Smooth muscle cell (in vitro differentiated cells): Measurements from ENCODE around the gene GTF2H2C. TPM values are rescaled to one million over a fixed set of nuclear protein-coding genes. Genes with fewer than 3 reads are reported as not detected.
"Not testable (repeated sequence)": the region's sequence is repeated elsewhere in the genome, so short reads cannot be mapped to it uniquely, and the experiment has no call there.

Experiments
- DNase-seq: peaks from one replicate; lab custom pipeline; 2025; ENCODE audit not compliant: unreplicated experiment; lab: John Stamatoyannopoulos, UW
- H2AFZ ChIP-seq: fragments of 200-600 bp; sonication (generic); 2 replicates; pipeline ENCODE4 v1.6.0; 2016; ENCODE audit warnings: antibody characterized with exemption, low read depth, mild to moderate bottlenecking
- H3F3A ChIP-seq: fragments of 200-600 bp; sonication (generic); 2 replicates; pipeline ENCODE4 v1.6.0; 2017; ENCODE audit warnings: antibody characterized with exemption, low read depth
- H3K27ac ChIP-seq: fragments of 200-600 bp; sonication (generic); 2 replicates; pipeline ENCODE4 v1.5.1; 2016; ENCODE audit warnings: low read depth, mild to moderate bottlenecking
- H3K27me3 ChIP-seq: fragments of 200-600 bp; sonication (generic); 2 replicates; pipeline ENCODE4 v1.6.1; 2016; ENCODE audit warnings: low read depth, mild to moderate bottlenecking
- H3K36me3 ChIP-seq: fragments of 200-600 bp; sonication (generic); 2 replicates; pipeline ENCODE4 v1.5.1; 2016; ENCODE audit warnings: low read depth
- H3K4me1 ChIP-seq: fragments of 200-600 bp; sonication (generic); 2 replicates; pipeline ENCODE4 v1.5.1; 2016; ENCODE audit warnings: low read depth
- H3K4me2 ChIP-seq: fragments of 200-600 bp; sonication (generic); 2 replicates; pipeline ENCODE4 v1.6.0; 2016; ENCODE audit warnings: mild to moderate bottlenecking
- H3K4me3 ChIP-seq: fragments of 200-600 bp; sonication (generic); 2 replicates; pipeline ENCODE4 v1.5.1; 2016; ENCODE audit warnings: mild to moderate bottlenecking
- H3K79me2 ChIP-seq: fragments of 200-600 bp; sonication (generic); 2 replicates; pipeline ENCODE4 v1.6.0; 2016; ENCODE audit warnings: low read depth, mild to moderate bottlenecking
- H3K9ac ChIP-seq: fragments of 200-600 bp; sonication (generic); 2 replicates; pipeline ENCODE4 v1.6.0; 2016; ENCODE audit warnings: low read depth
- H3K9me3 ChIP-seq: fragments of 200-600 bp; sonication (generic); replicated peaks from 2 replicates; pipeline ENCODE4 v1.5.1; 2016; ENCODE audit warnings: low read depth
- H4K20me1 ChIP-seq: fragments of 200-600 bp; sonication (generic); 2 replicates; pipeline ENCODE4 v1.6.0; 2016; ENCODE audit warnings: low read depth
- WGBS: methylation state at CpG from one replicate; pipeline ENCODE4 v1.1.7; 2016; ENCODE audit warnings: low lambda C conversion rate; 5-methylcytosine and 5-hydroxymethylcytosine counted together
- polyA plus RNA-seq: library from polyadenylated mRNA; unstranded; fragments of >200 nt; fragmentation: Nextera tagmentation; extraction: Ambion mirVana; gene quantifications from 2 replicates; pipeline ENCODE4 v1.2.1, GENCODE V29; 2016
- total RNA-seq: library from RNA; depleted of rRNA; stranded (reverse); fragments of >200 nt; gene quantifications from 2 replicates; pipeline ENCODE4 v1.2.3, GENCODE V29; 2014

The GTF2H2C gene
- total and polyA plus RNA-seq, 2 experiments from 2014 or later = 21.9 to 34.5 TPM

DNA sequence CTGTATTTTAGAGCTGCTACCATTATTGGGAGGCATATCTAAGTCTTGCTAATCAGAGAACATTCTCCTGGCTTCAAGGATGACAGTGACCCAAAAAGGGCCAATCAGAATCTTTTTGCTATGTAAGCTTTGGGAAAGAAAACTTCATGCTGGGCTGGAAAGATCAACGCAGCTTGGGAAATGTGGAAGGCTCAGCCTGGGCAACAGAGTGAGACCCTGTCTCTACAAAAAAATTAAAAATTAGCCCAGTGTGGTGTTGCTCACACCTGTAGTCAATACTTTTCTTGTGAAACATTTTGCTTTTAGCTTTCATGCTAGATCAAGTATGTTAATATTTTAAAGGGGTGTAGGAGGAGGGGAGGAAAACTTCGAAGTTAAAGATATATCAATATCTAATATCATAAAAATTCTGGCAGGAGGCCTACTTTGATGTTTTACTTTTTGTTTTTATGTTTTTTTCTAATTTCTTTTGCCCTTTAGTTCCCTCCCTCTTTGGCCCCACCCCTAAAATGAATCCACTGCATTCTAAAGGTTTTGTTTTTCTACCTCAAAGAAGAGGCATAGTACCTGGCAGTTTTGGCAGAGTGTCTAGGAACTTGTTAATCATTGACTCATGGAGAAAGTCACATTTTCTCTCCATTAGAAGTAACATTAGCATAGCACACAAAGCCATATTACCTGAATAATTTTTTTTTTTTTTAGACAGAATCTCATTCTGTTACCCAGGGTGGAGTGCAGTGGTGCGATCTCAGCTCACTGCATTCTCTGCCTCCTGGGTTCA, 17.0 kb upstream of the GTF2H2C start:
- H2AFZ ChIP-seq, H3K27me3 ChIP-seq, H3F3A ChIP-seq, H3K9me3 ChIP-seq, H3K36me3 ChIP-seq, DNase-seq, H4K20me1 ChIP-seq, H3K79me2 ChIP-seq, H3K9ac ChIP-seq, H3K4me3 ChIP-seq, H3K4me2 ChIP-seq, H3K4me1 ChIP-seq, H3K27ac ChIP-seq: not testable (repeated sequence)
- no CpG with 5 or more reads among the region's 3 CpGs for WGBS

DNA sequence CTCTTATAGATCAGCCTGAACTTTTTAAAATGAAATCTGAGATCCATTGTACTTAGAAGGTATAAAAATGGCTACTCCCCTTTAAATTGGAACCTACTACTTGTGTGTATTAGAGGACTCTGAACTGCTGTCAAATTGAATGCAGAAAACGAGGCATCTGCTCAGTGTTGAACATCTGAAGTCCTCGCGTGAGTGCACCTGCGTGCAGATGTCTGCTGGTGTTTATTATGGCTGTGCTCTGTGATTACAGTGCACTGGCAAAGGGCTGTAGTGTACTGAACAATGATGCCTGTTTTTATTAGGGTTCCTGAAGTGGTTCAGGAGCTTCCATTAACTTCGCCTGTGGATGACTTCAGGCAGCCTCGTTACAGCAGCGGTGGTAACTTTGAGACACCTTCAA, 15.4 kb upstream of the GTF2H2C start:
- H3K79me2 ChIP-seq, H3K4me1 ChIP-seq, H3K27me3 ChIP-seq, DNase-seq, H2AFZ ChIP-seq, H3K36me3 ChIP-seq, H4K20me1 ChIP-seq, H3K4me3 ChIP-seq, H3K27ac ChIP-seq, H3K4me2 ChIP-seq, H3F3A ChIP-seq, H3K9me3 ChIP-seq, H3K9ac ChIP-seq: not testable (repeated sequence)
- no CpG with 5 or more reads among the region's 7 CpGs for WGBS

DNA sequence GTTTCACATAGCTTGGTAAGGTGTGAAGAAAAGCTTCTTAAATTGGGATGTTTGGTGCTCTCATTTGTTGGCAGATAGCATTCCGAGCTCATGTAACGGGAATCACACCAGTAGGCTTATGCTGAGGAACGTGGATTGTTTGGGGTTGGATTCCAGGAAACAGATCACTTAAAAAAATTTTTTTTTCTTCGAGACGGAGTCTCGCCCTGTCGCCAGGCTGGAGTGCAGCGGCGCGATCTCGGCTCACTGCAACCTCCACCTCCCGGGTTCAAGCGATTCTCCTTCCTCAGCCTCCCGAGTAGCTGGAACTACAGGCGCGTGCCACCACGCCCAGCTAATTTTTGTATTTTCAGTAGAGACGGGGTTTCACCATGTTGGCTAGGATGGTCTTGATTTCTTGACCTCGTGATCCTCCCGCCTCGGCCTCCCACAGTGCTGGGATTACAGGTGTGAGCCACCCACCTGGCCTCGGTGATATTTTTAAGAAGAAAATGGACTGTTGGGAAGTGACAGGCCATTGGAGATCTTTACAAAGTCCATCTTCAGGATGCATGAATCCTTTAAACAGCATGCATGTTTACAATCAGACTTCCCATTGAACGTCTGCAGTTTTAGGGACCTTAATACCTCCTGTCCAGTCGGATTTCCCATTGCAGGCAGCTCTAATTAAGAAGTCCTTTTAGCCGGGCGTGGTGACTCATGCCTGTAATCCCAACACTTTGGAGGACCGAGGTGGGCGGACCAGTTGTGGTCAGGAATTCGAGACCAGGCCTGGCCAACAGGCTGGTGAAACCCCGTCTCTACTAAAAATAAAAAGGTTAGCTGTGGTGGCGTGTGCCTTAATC, 818 bp downstream of the GTF2H2C start:
- not testable (repeated sequence) for H3F3A ChIP-seq, H2AFZ ChIP-seq, H3K27me3 ChIP-seq, DNase-seq, H3K9ac ChIP-seq, H3K79me2 ChIP-seq, H3K9me3 ChIP-seq, H3K4me1 ChIP-seq, H4K20me1 ChIP-seq, H3K36me3 ChIP-seq
- H3K4me3 ChIP-seq = peak overlapping the region; percentile 55
- WGBS = 18% methylated on average over 27 of the region's 31 CpGs
- peak overlapping the region; percentile 57 for H3K27ac ChIP-seq
- H3K4me2 ChIP-seq = peak overlapping the region; percentile 87

DNA sequence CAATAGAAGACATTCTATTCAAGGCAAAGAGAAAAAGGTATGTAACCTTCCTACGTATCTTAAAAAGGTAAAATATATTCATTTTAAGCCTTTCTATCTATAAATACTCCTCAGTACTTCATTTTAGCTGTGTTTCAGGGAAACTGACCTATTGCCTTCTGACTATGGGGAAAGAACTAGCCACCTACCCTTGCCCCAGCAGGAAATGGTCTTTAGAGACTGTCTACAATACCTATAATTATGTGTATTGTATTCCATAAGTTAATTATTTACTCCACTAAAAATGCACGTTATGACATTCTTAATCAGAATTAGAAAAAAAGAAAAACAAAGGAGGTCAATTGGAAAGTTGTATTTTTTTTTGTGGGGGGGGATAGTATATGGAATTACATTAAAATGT, 6.2 kb downstream of the GTF2H2C start:
- not testable (repeated sequence) for H3K4me1 ChIP-seq, H3K4me2 ChIP-seq, H3F3A ChIP-seq, H2AFZ ChIP-seq, H3K27ac ChIP-seq, H3K9me3 ChIP-seq, H3K36me3 ChIP-seq, H3K4me3 ChIP-seq, H3K27me3 ChIP-seq, H3K9ac ChIP-seq, H4K20me1 ChIP-seq, DNase-seq, H3K79me2 ChIP-seq
- 98% methylated on average over 2 of the region's 2 CpGs for WGBS

DNA sequence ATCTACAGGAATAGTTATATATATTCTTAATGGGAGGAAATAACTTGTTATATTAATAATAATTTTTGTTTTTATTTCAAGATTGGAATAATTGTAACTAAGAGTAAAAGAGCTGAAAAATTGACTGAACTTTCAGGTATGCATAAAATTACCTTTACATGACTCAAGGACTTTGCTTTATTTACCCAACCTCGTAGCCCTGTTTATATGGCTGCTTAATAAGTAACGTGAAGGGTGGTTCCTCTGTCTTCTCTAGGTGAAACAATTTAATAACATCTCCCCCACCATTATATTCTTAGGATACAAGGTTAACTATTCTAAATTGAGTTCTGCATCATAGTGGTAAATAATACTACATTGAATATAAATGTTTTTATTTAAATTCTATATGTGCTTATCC, 8.1 kb downstream of the GTF2H2C start:
- not testable (repeated sequence) for H3K9me3 ChIP-seq, H3K27ac ChIP-seq, H3K79me2 ChIP-seq, H3K4me1 ChIP-seq, DNase-seq, H3K4me2 ChIP-seq, H2AFZ ChIP-seq, H4K20me1 ChIP-seq, H3K4me3 ChIP-seq, H3K36me3 ChIP-seq, H3K9ac ChIP-seq, H3F3A ChIP-seq, H3K27me3 ChIP-seq
- 100% methylated on average over 1 of the region's 2 CpGs for WGBS

DNA sequence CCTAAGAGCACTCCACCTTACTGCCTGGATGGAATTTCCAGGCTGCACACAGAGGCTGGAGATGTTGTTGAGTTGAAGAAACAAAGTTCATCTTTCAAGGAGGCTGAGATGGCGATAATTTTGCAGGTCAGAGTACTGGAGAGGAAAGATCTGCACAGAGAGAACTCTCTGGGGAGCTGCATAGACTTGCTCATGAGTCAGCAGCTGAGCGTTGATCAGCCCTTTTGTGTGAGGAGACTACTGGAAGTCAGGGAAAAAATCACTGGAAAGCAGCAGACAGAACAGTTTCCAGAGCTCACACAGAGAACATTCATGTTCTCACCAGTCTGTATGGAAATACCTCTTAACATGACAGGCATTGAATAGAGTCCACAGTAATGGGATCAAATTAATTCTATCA, 23.4 kb downstream of the GTF2H2C start:
- not testable (repeated sequence) for H4K20me1 ChIP-seq, H3K79me2 ChIP-seq, H3K9me3 ChIP-seq, H3K4me2 ChIP-seq, H3K4me3 ChIP-seq, H3F3A ChIP-seq, H3K36me3 ChIP-seq, H3K27me3 ChIP-seq, H3K27ac ChIP-seq, DNase-seq, H3K4me1 ChIP-seq, H2AFZ ChIP-seq, H3K9ac ChIP-seq
- no CpG with 5 or more reads among the region's 2 CpGs for WGBS

DNA sequence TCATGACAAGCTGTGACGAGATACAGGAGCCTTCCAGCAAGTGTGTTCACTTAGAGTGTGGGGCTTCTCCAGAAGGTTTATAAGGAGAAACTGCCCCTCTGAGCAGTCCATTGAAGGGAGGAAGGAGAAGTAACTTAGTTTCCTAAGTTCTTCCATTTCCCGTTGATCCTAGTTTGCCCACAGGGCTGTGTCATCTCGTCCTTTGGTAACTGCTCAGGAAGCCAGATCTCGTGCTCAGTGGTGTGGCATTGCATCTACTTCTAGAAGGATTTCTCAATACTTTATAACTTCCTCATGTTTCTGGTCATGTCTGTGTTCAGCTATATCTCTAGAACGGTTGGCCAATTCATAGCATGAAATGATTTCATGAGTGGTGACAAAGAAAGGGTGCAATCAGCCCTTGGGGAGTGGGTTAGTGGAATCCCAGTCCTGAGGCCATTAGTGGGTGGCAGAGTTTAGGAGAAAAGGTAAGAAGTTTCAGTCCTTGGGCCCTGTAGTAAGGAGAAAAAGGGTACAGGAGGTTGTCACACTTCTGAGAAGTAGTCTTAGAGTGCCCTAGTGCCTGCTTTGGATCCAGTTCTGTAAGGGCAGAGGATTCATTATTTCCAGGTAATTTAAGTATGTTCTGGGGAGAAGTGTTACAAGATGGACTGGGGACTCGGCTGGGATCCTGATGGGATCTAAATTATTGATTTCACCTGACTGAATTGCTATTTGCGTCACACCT, 36.3 kb downstream of the GTF2H2C start:
- not testable (repeated sequence) for H3K4me2 ChIP-seq, H3K4me3 ChIP-seq, DNase-seq, H3K36me3 ChIP-seq, H3F3A ChIP-seq, H3K4me1 ChIP-seq, H3K9ac ChIP-seq, H2AFZ ChIP-seq, H3K79me2 ChIP-seq, H3K27me3 ChIP-seq, H3K27ac ChIP-seq, H3K9me3 ChIP-seq, H4K20me1 ChIP-seq
- 62% methylated on average over 1 of the region's 7 CpGs for WGBS

DNA sequence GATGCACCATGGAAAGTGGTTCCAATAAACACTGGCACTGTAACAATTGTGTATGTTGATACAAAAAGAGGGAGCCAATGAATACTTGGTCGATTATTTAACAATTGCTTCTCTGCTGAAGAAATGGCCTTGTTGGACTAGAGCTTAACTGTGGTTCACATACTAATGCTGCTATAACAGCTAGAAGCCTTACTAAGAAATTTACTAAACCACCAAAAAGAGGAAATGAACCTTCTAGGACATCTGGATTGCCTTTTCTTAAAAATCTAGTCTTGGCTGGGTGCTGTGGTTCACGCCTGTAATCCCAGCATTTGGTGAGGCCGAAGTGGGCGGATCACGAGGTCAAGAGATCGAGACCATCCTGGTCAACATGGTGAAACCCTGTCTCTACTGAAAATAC, 42.0 kb downstream of the GTF2H2C start:
- WGBS = 100% methylated on average over 1 of the region's 6 CpGs
- H4K20me1 ChIP-seq, DNase-seq: not testable (repeated sequence)

More for the DNA sequence above, 42.0 kb downstream of the GTF2H2C start:
- H2AFZ ChIP-seq, H3K9me3 ChIP-seq, H3K4me1 ChIP-seq, H3K36me3 ChIP-seq, H3K79me2 ChIP-seq, H3K4me3 ChIP-seq, H3F3A ChIP-seq, H3K27ac ChIP-seq, H3K4me2 ChIP-seq, H3K9ac ChIP-seq, H3K27me3 ChIP-seq: not testable (repeated sequence)
